Activated CD4-positive, alpha-beta T cell treated with anti-CD3 and anti-CD28 coated beads, Interleukin-2, amount 50 U/mL, for 16 hours (primary cell): ENCODE results near the gene SPOCK1.
"Not testable (repeated sequence)": the region's sequence is repeated elsewhere in the genome, so short reads cannot be mapped to it uniquely, and the experiment has no call there.

Experiments used
- DNase-seq: peaks from one replicate; pipeline ENCODE4 v3.0.0-alpha.2; 2020

The SPOCK1 gene

DNA sequence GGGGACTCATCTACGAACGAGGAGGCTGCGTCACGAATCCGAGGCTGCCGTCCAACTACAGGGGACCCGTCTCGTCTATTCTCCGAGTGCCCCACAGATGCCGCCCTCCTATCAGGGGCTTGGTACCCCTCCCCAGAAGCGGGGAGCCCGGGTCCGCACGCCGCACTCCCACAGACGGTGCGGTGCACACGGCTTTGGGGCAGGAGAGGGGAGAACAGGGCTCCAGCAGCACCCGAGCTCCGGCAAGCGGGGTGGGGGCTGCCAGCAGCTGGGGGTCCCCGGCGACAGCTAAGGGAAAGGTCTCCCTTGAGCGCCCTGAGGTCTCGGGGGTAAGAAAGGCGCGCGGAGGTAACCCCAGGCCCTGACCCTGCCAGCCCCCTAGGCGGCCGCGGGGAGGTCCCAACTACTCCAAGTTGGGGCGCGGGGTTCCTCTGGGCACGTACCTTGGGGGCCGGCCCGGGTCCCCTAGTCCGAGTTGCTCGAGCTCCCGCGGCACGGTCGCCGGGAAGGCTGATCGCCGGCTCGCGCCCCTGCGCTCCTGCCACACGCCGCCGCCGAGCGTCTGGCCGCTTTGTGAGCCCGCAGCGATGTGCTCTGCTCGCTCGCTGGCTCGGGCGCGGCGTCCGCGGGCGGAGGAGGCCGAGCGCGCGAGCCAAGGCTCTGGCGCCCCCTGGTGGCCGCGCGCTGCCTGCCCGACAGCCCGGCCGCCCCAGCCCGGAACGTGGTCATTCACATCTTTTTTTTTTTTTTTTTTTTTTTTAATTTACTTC, at the start of gene SPOCK1:
Gene SPOCK1, minus strand, starts transcription at position 591 of the 770 bp plus-strand sequence.
- DNase-seq: peak; percentile 62

DNA sequence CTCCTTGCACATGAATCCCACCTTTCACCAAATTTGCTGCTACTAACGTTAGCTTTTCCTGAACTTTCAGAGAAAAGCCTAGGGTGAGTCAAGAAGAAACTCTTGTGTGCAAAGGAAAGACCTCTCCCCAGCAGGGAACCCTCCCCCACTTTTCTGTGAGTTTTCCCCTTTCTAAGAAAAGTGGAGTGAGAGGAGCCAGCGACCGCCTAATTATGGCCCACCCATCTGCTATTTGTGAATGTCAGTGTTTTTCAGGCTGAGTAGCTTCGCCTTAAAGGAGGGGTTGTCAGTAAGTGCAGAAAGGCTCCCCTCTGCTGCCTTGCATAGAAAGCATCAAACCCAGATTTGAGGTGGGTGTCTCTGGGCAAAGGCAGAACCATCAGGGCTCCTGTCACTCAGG, 46.8 kb upstream of the SPOCK1 start:
- DNase-seq: no peak

DNA sequence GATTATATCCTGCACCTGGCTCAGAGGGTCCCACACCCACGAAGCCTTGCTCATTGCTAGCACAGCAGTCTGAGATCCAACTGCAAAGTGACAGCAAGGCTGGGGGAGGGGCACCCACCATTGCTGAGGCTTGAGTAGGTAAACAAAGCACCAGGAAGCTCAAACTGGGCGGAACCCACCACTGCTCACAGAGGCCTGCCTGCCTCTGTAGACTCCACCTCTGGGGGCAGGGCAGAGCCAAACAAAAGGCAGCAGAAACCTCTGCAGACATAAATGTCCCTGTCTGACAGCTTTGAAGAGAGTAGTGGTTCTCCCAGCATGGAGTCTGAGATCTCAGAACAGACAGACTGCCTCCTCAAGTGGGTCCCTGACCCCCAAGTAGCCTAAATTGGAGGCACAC, 36.3 kb upstream of the SPOCK1 start:
- DNase-seq: not testable (repeated sequence)

DNA sequence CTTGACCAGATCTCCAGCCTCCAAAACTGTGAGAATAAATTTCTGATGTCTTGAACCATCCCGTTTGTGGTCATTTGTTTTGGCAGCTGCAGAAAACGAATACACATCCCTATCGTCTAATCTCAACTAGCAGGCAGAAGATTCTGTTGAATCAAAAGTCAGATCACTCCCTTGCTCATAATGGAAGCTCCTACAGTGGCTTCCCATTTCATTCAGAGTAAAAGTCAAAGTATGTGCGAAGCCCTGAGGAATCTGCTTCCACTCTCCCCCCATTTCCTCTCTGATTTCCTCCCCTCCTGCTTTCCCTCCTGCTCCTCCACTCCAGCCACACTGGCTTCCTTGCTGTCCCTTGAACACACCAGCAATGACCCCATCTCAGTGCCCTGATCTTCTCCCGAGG, 34.8 kb upstream of the SPOCK1 start:
- DNase-seq: no peak

DNA sequence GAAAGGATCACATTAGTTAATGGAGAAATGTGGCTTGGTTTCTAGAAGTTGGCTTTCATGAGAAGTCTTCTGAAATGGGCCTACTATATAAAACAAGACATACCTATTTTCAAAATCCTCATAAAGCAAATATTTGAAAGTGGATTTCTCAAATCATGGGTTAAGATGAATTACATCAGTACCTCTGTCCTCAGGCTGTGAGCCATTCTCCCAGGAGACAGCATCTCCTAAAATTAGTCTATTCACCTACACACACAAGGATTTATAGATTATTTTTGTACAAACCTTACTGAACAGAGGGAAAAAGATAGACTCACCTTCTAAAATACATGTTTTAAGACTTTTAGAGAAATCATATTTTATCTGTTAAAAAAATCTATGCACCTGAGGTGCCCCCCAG, 32.1 kb upstream of the SPOCK1 start:
- no peak for DNase-seq

DNA sequence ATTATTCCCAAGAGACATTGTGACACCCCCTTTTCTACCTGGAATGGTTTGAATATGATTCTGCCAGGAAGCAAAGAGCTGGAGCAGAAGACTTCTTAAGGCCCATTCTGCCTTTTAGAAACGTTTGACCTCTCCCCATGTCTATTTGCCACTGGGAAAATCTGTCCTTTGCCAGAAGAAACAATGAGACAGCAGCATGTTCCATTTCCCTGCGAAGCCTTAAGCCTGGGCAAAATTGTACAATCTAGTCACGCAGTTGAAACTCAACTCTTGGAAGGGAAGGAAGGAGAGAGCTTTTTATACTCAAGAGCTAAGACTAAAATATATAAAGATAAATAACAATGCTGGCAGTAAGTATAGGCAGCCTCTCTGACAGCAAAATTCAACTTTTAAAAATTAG, 22.1 kb upstream of the SPOCK1 start:
- no peak for DNase-seq

DNA sequence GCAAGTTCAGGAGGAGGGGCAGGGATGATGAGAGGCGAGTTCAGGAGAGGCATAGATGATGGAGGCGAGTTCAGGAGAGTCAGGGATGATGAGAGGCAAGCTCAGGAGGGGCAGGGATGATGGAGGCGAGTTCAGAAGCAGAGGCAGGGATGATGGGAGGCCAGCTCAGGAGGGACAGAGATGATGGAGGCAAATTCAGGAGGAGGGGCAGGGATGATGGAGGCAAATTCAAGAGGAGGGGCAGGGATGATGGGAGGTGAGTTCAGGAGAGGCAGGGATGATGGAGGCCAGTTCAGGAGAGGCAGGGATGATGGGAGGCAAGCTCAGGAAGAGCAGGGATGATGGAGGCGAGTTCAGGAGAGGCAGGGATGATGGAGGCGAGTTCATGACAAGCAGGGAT, 17.8 kb upstream of the SPOCK1 start:
- DNase-seq: no peak

DNA sequence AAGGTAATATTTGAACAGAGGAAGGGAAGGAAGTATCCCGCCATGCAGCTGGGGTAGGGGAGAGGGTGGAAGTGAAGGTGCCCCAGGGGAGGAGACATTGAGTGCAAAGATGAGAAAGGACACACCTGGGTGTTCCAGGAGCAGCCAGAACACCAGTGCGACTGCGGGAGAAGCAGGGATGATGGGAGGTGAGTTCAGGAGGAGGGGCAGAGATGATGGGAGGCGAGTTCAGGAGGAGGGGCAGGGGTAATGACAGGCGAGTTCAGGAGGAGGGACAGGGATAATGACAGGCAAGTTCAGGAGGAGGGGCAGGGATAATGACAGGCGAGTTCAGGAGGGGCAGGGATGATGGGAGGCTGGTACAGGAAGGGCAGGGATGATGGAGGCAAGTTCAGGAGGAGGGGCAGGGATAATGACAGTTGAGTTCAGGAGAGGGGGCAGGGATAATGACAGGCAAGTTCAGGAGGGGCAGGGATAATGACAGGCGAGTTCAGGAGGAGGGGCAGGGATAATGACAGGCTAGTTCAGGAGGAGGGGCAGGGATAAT, 17.2 kb upstream of the SPOCK1 start:
- no peak for DNase-seq

DNA sequence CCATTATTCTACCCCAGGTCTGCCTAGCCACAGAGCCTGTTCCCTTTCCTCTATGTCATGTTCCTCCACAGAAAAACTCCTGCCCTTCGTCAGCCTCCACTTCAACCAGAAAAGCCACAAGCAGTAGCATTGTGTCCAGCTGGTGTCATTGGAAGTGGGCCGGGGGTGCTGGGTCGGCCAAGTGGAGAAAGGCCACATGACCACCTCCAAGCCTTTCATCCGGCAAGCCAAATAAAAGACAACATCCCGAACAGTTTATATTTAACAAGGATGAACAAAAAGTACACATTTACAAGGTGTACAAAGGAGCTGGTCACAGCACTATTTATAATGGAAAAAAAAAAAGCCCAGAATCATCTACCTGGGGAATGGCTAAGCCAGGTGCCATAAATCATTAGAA, 16.1 kb upstream of the SPOCK1 start:
- DNase-seq: no peak

DNA sequence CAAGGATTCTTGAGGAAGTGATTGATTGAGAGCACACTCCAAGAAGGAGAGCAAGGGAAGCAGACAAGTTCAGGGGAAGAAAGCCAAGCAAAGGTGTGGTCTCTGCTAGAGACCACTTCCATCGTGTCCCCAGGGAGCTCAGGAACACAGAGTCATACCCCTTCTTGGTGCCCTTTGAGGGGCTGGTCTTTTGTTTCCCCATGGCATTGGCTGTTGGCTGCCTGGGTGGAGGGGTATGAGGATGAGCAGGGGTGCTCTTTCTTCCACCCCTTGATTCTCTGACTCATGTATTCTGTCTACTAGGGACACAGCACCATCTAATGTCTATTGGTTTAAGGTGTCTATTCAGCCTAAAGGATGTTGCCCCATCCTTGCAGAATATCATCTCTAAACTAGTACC, 11.5 kb upstream of the SPOCK1 start:
- DNase-seq: no peak

DNA sequence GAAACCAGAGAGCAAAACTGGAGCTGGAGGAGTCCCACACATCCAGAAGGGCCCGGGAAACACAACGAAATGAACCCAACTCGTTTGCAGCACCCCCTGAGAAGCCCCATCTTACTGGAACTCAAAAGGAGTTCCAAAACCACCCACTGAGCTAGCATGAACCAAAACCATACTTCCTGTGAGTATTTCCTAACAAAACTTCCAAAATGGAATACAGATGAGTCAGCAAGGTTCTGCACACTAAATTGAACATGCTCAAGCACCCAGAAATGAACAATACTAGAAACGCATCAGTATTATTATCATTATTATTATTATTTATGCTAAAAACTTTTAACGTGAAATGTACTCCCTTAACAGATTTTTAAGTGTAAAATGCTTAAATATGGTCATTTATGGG, 8.0 kb upstream of the SPOCK1 start:
- DNase-seq: no peak

DNA sequence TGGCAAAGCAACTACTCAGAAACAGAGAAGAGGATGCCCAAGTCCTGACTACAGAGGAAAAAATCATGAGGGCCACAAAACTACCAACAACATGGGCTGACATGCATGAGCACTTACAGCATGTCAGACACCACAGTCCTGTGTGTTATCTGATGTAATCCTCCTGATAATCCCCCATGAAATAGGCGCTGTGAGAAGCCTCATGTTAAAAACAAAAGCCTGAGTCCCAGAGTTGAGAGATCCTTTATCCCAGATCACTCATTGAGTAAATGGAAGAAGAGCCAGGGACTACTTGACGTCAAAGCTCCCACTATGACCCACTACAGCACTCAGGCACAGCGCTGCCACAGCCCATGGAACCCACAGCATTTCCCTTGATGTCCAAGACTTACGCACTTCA, 7.2 kb upstream of the SPOCK1 start:
- DNase-seq: no peak

DNA sequence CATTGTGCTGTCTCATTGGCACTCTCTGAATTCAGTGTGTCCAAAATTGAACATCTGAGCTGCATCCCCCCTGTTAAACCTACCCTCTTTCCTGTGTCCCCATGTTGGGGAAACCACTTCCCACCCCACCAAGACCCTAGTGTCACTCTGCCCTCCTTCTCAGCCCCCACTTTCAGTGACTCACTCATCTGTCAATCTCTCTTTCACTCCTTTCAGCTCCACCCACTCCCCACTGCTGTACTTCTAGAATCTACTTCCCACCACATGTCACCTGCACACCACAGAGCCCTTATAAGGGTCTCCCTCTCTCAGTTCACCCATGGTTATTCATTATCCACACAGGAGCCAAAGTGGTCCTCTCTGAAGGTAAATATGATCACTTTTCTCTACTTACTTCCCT, 5.8 kb upstream of the SPOCK1 start:
- no peak for DNase-seq

DNA sequence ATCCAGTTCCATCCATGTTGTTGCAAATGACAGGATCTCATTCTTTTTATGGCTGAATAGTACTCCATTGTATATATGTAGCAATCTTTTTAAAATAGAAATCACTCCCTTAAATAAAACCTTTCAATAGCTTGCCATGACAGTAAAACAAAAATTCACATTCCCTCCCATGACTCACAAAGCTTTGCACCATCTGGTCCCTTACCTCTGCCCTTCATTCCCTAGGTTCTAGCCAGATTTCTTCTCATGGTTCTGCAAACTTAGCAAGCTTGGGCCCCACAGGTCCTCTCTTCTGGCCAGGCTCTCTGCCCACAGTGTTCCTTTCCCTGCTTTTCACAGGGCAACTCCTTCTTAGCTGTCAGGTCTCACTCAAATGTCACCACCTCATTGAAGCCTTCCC, 4.3 kb upstream of the SPOCK1 start:
- DNase-seq: no peak

DNA sequence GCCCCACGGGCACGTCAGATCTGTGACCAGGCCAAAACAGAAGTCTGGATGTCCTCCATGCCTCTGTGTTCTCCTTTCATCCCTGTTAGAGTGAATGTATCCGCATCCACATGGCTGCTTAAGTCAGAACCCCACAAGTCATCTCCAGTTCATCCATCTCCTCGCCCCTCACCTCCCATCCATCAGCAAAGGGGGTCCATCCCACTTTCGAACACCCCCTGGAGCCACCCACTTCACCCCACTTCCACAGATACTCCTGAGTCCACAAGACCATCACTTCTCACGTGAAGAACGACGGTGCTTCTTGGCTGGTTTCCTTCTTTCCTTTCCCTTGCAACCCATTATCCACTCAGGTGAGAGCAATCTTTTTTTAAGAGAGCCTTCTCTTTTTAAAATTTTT, 3.5 kb upstream of the SPOCK1 start:
- no peak for DNase-seq

DNA sequence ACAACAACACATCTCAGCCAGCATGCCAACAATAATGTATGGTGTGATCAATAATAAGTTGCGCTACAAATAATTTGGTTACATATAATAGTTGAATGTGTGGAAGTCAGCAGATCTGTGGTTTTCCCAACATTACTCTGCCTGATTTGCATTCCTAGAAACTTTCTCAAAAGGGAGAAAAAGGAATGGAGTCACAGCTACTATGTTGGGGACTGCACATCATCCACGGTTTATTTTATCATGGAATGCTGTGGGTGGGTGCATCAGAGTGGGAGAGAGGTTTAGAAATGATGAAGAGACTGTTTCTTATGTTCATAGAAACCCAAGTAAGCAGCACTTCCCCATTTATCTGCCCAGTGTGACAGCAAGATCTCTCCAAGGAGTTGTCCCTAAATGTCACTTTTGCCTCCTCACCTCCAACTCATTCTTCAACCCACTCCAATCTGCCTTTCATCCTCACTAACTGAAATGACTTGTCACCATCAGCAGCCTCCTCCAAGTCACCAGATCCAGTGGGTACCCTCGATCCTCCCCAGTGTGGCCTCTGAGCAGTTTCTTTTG, 2.8 kb upstream of the SPOCK1 start:
- no peak for DNase-seq

DNA sequence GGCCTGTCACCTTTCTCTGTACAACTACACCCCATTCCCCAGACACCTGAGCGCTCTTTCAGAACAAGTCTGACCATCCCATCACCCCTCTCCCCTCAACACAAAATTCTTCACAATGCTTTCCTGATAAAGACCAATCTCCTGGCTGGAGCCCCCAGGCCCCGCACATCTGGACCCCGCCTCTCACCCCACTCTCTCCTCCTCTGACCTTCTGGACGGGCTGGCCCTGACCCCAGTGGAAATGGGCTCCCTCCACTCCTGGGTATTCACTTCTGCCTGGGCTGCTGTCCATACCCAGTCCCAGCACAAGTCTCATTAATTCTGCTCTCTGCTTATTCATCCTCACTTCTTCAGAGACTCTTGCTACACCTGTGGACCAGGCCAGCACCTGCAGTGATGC, 2.1 kb upstream of the SPOCK1 start:
- DNase-seq: no peak

DNA sequence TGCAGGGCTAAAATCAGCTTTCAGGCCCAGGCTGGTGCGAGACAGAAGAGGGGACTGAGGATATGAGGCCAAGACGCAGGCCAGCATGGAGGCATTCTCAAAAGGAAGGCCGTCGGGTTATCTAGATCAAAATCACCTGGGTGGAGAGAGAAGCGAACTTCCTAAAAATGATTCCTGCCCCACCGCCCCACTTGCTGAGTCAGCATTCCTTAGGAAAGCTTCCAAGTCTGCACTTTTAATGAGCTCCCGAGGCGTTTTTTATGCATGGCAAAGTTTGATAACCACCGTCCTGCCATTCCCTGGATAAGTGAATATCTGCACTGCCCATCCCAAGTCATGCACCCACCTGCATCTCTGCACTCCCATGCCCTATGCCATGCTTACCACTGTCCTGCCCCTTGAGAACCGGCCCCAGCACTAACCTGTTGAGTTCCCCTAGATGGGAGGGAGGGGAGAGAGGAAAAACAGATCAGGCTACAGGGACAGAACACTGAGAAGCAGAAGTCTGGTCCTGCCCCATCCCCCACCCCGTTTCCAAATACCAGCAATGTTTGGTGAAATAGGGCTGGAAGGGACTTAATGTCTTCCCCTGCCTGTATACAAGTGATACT, 1.6 kb upstream of the SPOCK1 start:
- DNase-seq: no peak

DNA sequence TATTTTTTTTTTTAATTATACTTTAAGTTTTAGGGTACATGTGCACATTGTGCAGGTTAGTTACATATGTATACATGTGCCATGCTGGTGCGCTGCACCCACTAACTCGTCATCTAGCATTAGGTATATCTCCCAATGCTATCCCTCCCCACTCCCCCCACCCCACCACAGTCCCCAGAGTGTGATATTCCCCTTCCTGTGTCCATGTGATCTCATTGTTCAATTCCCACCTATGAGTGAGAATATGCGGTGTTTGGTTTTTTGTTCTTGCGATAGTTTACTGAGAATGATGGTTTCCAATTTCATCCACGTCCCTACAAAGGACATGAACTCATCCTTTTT, 351 bp upstream of the SPOCK1 start:
- DNase-seq: not testable (repeated sequence)

DNA sequence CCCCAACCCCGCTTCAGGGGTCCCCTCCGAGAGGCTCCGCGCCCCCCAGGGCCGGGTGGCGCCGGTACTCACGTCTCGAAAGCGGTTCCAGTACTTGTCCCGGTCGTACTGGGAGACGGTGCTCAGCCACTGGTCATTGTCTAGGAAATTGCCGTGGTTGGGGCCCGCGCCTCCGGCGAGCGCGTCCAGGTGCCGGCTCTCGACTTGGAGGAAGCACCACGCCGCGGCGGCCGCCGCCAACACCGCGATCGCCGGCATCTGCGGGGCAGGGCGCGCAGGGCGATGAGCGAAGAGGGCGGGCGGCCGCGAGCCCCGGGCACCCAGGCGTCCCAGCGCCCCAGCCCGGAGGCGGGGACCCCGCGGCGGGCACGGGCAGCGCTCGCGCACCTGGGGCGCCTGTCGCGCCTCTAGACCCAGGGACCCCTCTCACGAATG, 808 bp downstream of the SPOCK1 start:
- no peak for DNase-seq

DNA sequence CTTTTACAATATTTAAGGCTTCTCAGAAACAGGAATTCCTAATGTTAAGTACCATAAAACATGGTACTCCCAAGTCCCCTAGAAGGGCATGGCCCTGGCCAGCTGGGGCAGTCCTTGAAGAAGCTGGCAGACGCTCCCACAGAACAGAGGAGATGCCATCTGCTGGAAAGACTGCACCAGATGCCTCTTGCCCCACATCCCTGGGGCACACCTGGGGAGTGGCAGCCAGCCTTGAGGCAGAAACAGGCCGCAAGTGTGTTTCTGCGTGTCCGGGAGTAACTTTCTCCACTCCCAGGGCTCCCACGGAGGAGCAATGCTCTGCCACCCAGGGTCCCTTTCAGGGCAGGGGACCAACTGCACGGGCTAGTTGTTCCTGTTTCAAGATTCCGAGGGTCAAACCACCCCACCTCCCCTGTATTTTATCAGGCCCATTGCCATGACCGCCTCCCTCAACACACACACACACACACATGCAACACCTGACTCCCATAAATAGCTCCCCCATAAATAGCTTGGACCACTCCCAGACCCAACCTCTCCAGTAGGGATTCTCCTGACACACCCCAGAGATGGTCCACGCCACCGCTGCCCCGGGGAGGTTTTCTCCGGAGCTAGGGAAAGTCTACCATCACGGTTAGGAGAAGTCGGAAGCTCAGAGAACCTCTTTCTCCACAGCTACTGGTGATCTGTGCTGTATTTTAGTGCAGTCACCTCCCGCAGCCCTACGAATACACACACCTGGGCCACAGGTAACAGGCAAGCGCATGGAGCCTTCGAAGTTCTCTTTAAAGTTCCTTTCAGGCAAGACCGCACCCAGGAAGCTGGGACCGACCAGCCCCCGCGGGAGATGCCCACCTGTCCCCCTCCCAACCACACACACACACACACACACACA, 1.5 kb downstream of the SPOCK1 start:
- DNase-seq: no peak

DNA sequence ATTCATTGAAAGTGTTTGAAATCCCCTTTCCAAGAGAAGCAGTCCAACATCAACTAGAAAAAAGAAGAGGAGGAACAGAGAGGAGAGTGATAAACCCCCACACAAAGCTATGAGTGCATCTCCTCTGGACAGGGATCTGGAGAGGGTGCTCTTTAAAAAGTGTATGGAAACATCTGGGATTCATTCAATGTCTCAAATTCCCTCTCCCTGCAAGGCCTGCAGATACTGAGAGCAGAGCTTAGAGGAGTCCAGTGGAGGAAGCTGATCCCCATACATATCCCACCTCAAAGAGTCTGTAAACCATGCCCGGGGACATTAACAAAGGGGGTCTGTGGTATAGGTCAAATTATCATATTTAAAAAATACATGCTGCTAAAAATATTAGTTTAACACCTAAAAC, 2.2 kb downstream of the SPOCK1 start:
- no peak for DNase-seq

DNA sequence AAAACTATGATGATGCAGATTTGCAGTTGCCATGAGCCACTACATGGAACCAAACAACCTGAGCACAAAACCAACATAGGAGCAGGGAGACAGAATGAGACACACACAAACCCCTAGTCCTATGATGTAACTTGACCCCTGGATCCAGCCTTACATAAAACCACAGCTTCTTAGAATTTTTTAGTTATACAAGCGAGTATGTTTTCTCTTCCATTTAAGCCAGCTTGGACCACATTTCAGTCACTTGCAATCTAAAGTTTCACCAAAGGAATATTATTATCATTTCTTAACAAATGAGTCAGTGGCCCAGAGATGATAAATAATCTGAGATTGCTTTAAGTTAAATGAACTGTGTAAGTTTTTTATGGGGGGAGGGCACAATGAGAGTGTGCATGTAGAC, 6.8 kb downstream of the SPOCK1 start:
- no peak for DNase-seq
